Fibroblast of villous mesenchyme (primary cell): ENCODE data around the gene CRYBA1. TPM values are rescaled to one million over a fixed set of nuclear protein-coding genes. Genes with fewer than 3 reads are reported as not detected.

Source experiments
- DNase-seq: peaks from one replicate; pipeline ENCODE4 v3.0.0-alpha.2; 2010; ENCODE audit warnings: low read depth
- H3K4me3 ChIP-seq: 2 replicates; pipeline ENCODE4 v1.5.1; 2011; ENCODE audit warnings: low read depth, mild to moderate bottlenecking, low read length
- total RNA-seq: library from RNA; depleted of rRNA; stranded (reverse); fragments of >200 nt; gene quantifications from 2 replicates; pipeline ENCODE4 v1.2.3, GENCODE V29; 2012
- TF ChIP-seq, protein P1 (sequence below): IDR thresholded peaks from 2 replicates; pipeline ENCODE4 v1.5.1; 2012; ENCODE audit warnings: low read depth, mild to moderate bottlenecking, low read length; ENCODE audit not compliant: insufficient read depth

The CRYBA1 gene
- total RNA-seq, 1 donor, result 0.43 TPM

DNA sequence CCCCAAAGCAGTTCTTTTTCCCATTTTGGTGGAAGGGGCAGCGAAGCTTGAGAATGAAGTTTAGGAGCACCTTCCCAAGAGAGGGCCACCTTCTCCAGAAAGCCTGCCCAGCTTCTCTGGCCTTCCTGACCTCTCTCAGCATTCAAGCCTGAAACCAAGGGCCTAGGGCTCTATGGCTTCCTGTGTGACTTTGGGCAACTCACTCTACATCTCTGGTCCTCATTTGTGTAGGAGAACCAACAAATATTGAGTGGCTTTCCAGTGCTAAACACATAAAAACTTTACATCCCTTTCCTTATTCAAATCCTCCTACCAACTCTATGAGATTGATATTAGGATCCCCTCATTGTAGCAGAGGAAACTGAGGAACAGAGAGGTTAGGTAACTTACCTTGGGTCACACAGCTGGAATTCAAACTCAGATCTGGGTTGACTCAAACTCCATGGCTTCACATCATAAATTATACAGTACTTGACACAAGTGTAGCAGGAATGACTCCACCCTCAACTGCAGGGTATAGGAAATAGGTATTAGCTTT, 34.5 kb upstream of the CRYBA1 start:
- DNase-seq, result no peak
- no peak overlapping the region for H3K4me3 ChIP-seq
- TF ChIP-seq, protein P1, sequence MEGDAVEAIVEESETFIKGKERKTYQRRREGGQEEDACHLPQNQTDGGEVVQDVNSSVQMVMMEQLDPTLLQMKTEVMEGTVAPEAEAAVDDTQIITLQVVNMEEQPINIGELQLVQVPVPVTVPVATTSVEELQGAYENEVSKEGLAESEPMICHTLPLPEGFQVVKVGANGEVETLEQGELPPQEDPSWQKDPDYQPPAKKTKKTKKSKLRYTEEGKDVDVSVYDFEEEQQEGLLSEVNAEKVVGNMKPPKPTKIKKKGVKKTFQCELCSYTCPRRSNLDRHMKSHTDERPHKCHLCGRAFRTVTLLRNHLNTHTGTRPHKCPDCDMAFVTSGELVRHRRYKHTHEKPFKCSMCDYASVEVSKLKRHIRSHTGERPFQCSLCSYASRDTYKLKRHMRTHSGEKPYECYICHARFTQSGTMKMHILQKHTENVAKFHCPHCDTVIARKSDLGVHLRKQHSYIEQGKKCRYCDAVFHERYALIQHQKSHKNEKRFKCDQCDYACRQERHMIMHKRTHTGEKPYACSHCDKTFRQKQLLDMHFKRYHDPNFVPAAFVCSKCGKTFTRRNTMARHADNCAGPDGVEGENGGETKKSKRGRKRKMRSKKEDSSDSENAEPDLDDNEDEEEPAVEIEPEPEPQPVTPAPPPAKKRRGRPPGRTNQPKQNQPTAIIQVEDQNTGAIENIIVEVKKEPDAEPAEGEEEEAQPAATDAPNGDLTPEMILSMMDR, result no peak

DNA sequence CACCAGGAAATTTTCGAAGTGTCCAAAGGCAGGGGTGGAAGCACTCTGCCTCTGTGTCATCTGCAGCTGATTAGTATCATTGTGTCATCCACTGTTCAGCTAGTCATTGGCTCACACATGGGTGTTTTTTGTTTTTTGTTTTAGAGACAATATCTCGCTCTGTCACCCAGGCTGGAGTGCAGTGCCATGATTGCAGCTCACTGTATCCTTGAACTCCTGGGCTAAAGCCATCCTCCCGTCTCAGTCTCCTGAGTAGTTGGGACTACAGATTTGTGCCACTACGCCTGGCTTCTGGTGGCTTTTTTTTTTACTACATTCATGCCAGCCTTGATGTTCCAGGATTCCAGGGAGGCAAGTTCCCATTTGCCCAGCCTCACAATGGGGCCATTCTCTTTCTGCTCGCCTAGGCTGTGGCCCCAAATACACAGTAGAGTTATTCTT, 34.0 kb upstream of the CRYBA1 start:
- TF ChIP-seq, protein P1, result no peak
- DNase-seq, result peak; percentile 27
- no peak overlapping the region for H3K4me3 ChIP-seq

DNA sequence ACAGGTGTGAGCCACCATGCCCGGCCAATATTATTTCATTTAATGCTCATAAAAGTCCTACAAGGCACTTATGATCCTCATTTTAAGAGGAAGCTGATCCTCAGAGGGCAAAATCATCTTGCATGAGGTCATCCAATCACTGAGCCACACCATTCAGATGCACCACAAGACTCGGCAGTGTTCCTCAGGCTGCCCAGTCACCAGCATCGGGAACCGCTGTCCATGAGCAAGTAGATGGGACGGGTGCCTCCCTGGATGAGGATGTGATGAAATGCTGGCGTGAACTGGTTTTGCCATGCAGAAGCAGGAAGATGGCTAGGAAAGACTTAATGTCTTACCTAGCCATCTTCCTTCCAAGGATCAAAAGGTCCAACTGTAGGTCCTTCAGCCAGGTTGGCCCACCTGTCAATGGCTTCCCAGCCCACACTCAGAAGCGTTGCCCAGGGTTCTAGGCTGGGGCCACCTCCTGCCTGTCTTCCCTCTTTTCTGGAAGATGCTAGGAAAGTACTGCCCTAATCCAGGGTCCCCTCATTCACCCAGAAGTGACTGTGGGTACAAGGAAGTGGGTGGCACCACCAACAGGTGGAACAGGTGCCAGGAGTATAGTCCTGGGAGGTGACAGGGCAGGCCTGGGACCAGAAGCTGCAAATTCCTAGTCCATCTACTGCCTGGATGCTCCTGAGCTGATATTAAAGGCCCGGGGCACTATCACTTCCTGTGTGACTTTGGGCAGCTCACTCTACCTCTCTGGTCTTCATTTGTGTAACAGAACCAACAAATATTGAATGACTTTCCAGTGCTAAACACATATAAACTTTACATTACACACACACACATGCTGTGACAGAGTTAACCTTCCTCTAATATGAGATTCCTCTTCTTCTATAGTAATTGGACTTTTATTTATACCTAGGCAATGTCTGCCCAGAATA, 32.2 kb upstream of the CRYBA1 start:
- TF ChIP-seq, protein P1, result no peak
- no peak for DNase-seq
- no peak overlapping the region for H3K4me3 ChIP-seq

DNA sequence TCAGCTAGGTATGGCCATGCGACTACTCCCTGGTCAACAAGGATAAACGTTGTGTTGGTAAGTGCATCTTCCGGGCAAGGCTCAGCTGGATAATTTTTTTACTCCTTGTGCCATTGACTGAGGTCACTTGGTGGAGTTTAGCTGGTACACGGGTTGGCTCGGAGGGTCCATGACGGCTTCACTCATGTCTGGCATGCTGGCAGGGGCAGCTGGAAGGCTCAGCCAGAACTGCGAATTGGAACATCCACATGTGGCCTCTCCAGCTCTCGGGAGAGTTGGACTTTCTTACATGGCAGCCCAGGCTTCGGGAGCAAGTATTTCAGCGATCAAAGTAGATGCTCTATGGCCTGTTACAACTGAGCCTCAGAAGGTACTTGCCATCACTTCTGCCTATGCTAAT, 31.5 kb upstream of the CRYBA1 start:
- TF ChIP-seq, protein P1, result no peak
- no peak overlapping the region for H3K4me3 ChIP-seq
- DNase-seq, result no peak

DNA sequence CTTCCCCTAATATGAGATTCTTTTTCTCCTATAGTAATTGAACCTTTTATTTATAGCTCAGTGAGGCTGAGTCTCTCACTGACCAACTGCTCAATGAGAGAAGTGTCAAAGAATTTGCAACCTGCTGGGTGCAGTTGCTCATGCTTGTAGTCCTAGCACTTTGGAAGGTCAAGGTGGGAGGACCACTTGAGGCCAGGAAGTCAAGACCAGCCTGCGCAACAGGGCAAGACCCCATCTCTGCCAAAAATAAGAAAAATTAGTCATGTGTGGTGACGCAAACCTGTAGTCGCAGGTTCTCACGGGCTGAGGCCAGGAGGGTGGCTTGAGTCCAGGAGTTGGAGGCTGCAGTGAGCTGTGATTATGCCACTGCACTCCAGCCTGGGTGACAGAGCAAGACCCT, 30.9 kb upstream of the CRYBA1 start:
- TF ChIP-seq, protein P1, result no peak
- peak; percentile 35 for DNase-seq
- no peak overlapping the region for H3K4me3 ChIP-seq

DNA sequence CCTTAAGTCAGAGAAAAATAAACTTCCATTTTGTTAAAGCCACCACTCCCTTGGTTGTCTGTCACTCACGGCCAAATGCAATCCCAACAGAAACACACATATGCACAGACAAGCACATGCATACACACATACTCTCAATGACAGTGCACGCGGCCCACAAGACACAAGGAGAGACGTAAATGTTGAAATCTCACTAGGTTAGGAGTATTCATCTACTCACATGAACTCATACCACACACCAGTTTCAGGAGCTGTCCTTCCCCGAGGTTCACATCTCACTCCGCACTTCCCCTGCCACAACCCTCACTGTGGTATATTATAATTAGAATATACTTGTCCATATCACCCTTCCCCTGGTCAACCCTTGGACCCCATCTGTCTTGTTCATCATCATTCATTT, 30.5 kb upstream of the CRYBA1 start:
- TF ChIP-seq, protein P1, result no peak
- H3K4me3 ChIP-seq, result no peak overlapping the region
- DNase-seq, result no peak
